ENCODE results near the gene TTC7B. TPM values are rescaled to one million over a fixed set of nuclear protein-coding genes. Genes with fewer than 3 reads are reported as not detected.

Gene TTC7B
- total RNA-seq, 1 experiment from 2014 or later = 40.9 TPM

- ChIA-PET POLR2A (no interaction called here), CTCF (no interaction called here)
- DNase-seq (ENCODE audit: low read depth, low spot score) (no peak), ATAC-seq (no peak)
- intact Hi-C loops (cut with micrococcal nuclease; ENCODE audit: unreplicated experiment) (no loop called here), in situ Hi-C loops (cut with HindIII; ENCODE audit: low pct_unique_long_range_greater_than_20kb, low sequenced_read_pairs) (no loop called here)
- no peaks in the 10 kb centered on the region for H3K4me1 ChIP-seq (ENCODE audit: control insufficient read depth, insufficient read depth, low read length)
- no peak overlapping the region for H3K27ac ChIP-seq (ENCODE audit: low read length)
- BruUV-seq (replicated peaks) = no TSS peak
- H3K4me3 ChIP-seq (ENCODE audit: low read depth in 2 of 2, low read length in 2 of 2) = no peak overlapping the region
- no peaks in the 10 kb centered on the region for H3K27me3 ChIP-seq (ENCODE audit: control insufficient read depth, insufficient read depth, low read length)
- H3K36me3 ChIP-seq (ENCODE audit: control insufficient read depth, insufficient read depth, low read length) = no peaks in the 10 kb centered on the region
- TF ChIP-seq POLR2AphosphoS5 (IDR thresholded peaks at IDR 0.05; ENCODE audit: low read depth, low read length) (no peak), TCF7L2 (IDR thresholded peaks at IDR 0.05; ENCODE audit: low read depth, low read length) (no peak), SIN3A (IDR thresholded peaks at IDR 0.05; ENCODE audit: borderline replicate concordance, insufficient read depth, low read depth, low read length) (no peak), CTCF (IDR thresholded peaks at IDR 0.05) (no peak), REST (IDR thresholded peaks at IDR 0.05; ENCODE audit: insufficient read depth in 1 of 2, low read depth in 2 of 2, low read length in 1 of 2) (no peak)
- H3K9me3 ChIP-seq (ENCODE audit: control insufficient read depth, insufficient read depth, low read depth, low read length) = no peaks in the 10 kb centered on the region
Measured at GRCh38 chr14:90781876-90782275, 34.4 kb downstream of the TTC7B start.

DNA sequence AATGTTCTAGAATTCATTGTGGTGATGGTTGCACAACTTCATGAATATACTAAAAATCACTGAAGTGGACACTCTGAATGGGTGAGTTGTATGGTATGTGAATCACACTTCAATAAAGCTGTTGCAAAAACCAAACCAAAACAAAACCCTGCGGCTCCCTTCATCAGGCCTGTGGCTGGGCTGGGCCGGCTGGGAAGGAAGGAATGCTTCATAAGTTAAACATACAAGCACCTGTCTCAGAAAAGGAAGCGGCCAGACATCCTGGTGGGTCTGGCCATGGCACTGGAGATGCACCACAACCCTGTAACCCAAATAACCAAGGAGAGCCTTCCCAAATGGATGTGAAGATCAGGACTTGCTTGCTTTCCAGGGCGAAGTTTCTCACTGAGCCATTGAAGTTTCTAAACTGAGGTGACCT, 34.9 kb downstream of the TTC7B start:
- H3K4me3 ChIP-seq (ENCODE audit: low read depth in 2 of 2, low read length in 2 of 2) = no peak overlapping the region
- no peaks in the 10 kb centered on the region for H3K4me1 ChIP-seq (ENCODE audit: control insufficient read depth, insufficient read depth, low read length)
- no peak for ATAC-seq
- no peaks in the 10 kb centered on the region for H3K36me3 ChIP-seq (ENCODE audit: control insufficient read depth, insufficient read depth, low read length)
- ChIA-PET POLR2A (no interaction called here), CTCF (no interaction called here)
- DNase-seq (ENCODE audit: low read depth, low spot score) = no peak
- intact Hi-C loops (cut with micrococcal nuclease; ENCODE audit: unreplicated experiment) (no loop called here), in situ Hi-C loops (cut with HindIII; ENCODE audit: low pct_unique_long_range_greater_than_20kb, low sequenced_read_pairs) (no loop called here)
- H3K27ac ChIP-seq (ENCODE audit: low read length) = no peak overlapping the region
- no peaks in the 10 kb centered on the region for H3K9me3 ChIP-seq (ENCODE audit: control insufficient read depth, insufficient read depth, low read depth, low read length)
- TF ChIP-seq POLR2AphosphoS5 (IDR thresholded peaks at IDR 0.05; ENCODE audit: low read depth, low read length) (no peak), REST (IDR thresholded peaks at IDR 0.05; ENCODE audit: insufficient read depth in 1 of 2, low read depth in 2 of 2, low read length in 1 of 2) (no peak), SIN3A (IDR thresholded peaks at IDR 0.05; ENCODE audit: borderline replicate concordance, insufficient read depth, low read depth, low read length) (no peak), CTCF (IDR thresholded peaks at IDR 0.05) (no peak), TCF7L2 (IDR thresholded peaks at IDR 0.05; ENCODE audit: low read depth, low read length) (no peak)
- no TSS peak for BruUV-seq (replicated peaks)
- H3K27me3 ChIP-seq (ENCODE audit: control insufficient read depth, insufficient read depth, low read length) = no peaks in the 10 kb centered on the region
